H9 (cell line): ENCODE results near the gene STAU1. TPM values are rescaled to one million over a fixed set of nuclear protein-coding genes. Genes with fewer than 3 reads are reported as not detected.
A peak's percentile ranks its signal among the peaks of the same experiment; 100 is the strongest.

Experiments
- DNase-seq: peaks from one replicate; pipeline ENCODE4 v3.0.0-alpha.2; 2017
- H2AFZ ChIP-seq: one replicate; pipeline ENCODE4 v1.6.1; 2013; ENCODE audit warnings: mild to moderate bottlenecking, low read length, control low read depth, moderate library complexity
- H2AK5ac ChIP-seq: 2 replicates; pipeline ENCODE4 v1.6.1; 2013; ENCODE audit warnings: low read length, control low read depth, mixed read lengths; ENCODE audit not compliant: insufficient read length
- H2BK120ac ChIP-seq: one replicate; pipeline ENCODE4 v1.6.1; 2013; ENCODE audit warnings: low read depth, mild to moderate bottlenecking, low read length, control low read depth, inconsistent platforms; ENCODE audit not compliant: poor library complexity, severe bottlenecking
- H2BK12ac ChIP-seq: 2 replicates; pipeline ENCODE4 v1.6.1; 2013; ENCODE audit warnings: low read length, control low read depth, mixed read lengths, low read depth; ENCODE audit not compliant: insufficient read length
- H2BK15ac ChIP-seq: 2 replicates; pipeline ENCODE4 v1.6.1; 2013; ENCODE audit warnings: low read depth, low read length, control low read depth
- H2BK20ac ChIP-seq: one replicate; pipeline ENCODE4 v1.6.1; 2013; ENCODE audit warnings: low read depth, mild to moderate bottlenecking, low read length, control low read depth, inconsistent platforms; ENCODE audit not compliant: poor library complexity, severe bottlenecking
- H2BK5ac ChIP-seq: 2 replicates; pipeline ENCODE4 v1.6.1; 2013; ENCODE audit warnings: low read length, control low read depth, mixed read lengths; ENCODE audit not compliant: insufficient read length
- H3K14ac ChIP-seq: 2 replicates; pipeline ENCODE4 v1.6.1; 2013; ENCODE audit warnings: low read length, control low read depth; ENCODE audit not compliant: insufficient read depth
- H3K18ac ChIP-seq: 2 replicates; pipeline ENCODE4 v1.6.1; 2013; ENCODE audit warnings: low read depth, mild to moderate bottlenecking, mixed read lengths, low read length, control low read depth; ENCODE audit not compliant: insufficient read length
- H3K23ac ChIP-seq: 2 replicates; pipeline ENCODE4 v1.6.1; 2013; ENCODE audit warnings: low read length, control low read depth, mixed read lengths, low read depth; ENCODE audit not compliant: insufficient read length
- H3K23me2 ChIP-seq: 2 replicates; pipeline ENCODE4 v1.6.1; 2013; ENCODE audit warnings: low read depth, mild to moderate bottlenecking, mixed read lengths, low read length, control low read depth; ENCODE audit not compliant: insufficient read length, poor library complexity, severe bottlenecking
- H3K27ac ChIP-seq: 2 replicates; pipeline ENCODE4 v1.5.1; 2013; ENCODE audit warnings: low read length, control low read depth, mixed read lengths, low read depth; ENCODE audit not compliant: insufficient read length
- H3K27me3 ChIP-seq: 2 replicates; pipeline ENCODE4 v1.6.1; 2013; ENCODE audit warnings: low read length, control low read depth, inconsistent platforms; ENCODE audit not compliant: insufficient read depth
- H3K4ac ChIP-seq: 2 replicates; pipeline ENCODE4 v1.6.1; 2013; ENCODE audit warnings: low read depth, mild to moderate bottlenecking, control low read depth, inconsistent platforms, low read length, moderate library complexity
- H3K4me1 ChIP-seq: 2 replicates; pipeline ENCODE4 v1.6.1; 2013; ENCODE audit warnings: low read length, control low read depth, inconsistent platforms; ENCODE audit not compliant: insufficient read depth
- H3K4me2 ChIP-seq: 2 replicates; pipeline ENCODE4 v1.6.1; 2013; ENCODE audit warnings: low read length, control low read depth, mixed read lengths; ENCODE audit not compliant: insufficient read length, insufficient read depth
- H3K56ac ChIP-seq: 2 replicates; pipeline ENCODE4 v1.6.1; 2013; ENCODE audit warnings: low read depth, mild to moderate bottlenecking, mixed read lengths, low read length, control low read depth; ENCODE audit not compliant: insufficient read length
- H3K79me1 ChIP-seq: 2 replicates; pipeline ENCODE4 v1.6.1; 2013; ENCODE audit warnings: low read depth, mild to moderate bottlenecking, moderate library complexity, low read length, control low read depth, inconsistent platforms; ENCODE audit not compliant: insufficient read depth, poor library complexity, severe bottlenecking
- H3K79me2 ChIP-seq: 2 replicates; pipeline ENCODE4 v1.6.1; 2013; ENCODE audit warnings: low read length, control low read depth, inconsistent platforms; ENCODE audit not compliant: insufficient read depth
- H3K9ac ChIP-seq: 2 replicates; pipeline ENCODE4 v1.6.1; 2013; ENCODE audit warnings: low read length, control low read depth, mixed read lengths; ENCODE audit not compliant: insufficient read length; ENCODE audit errors: extremely low read depth
- H3K9me3 ChIP-seq: one replicate; pipeline ENCODE4 v1.6.1; 2013; ENCODE audit warnings: low read depth, low read length, inconsistent platforms; ENCODE audit not compliant: control insufficient read depth
- H3T11ph ChIP-seq: one replicate; pipeline ENCODE4 v1.6.1; 2013; ENCODE audit warnings: mild to moderate bottlenecking, low read length, control low read depth, inconsistent platforms
- H4K20me1 ChIP-seq: one replicate; pipeline ENCODE4 v1.6.1; 2013; ENCODE audit not compliant: control insufficient read depth, insufficient read length, insufficient read depth
- H4K5ac ChIP-seq: 2 replicates; pipeline ENCODE4 v1.6.1; 2013; ENCODE audit warnings: low read depth, mild to moderate bottlenecking, mixed read lengths, low read length, control low read depth; ENCODE audit not compliant: insufficient read length
- H4K8ac ChIP-seq: replicated peaks from 2 replicates; pipeline ENCODE4 v1.6.1; 2013; ENCODE audit warnings: low read length, control low read depth, mixed read lengths, low read depth; ENCODE audit not compliant: insufficient read length
- H4K91ac ChIP-seq: 2 replicates; pipeline ENCODE4 v1.6.1; 2013; ENCODE audit warnings: low read depth, mild to moderate bottlenecking, moderate library complexity, mixed read lengths, low read length, control low read depth; ENCODE audit not compliant: insufficient read length
- H3K27ac Mint-ChIP-seq, 3 experiments: 2 replicates in 2 of 3; 3 replicates in 1 of 3; pipeline ENCODE4 v1.8.0; 2020 to 2021; ENCODE audit warnings: mixed read lengths in 3 of 3, mild to moderate bottlenecking in 1 of 3, moderate library complexity in 1 of 3
- H3K27me3 Mint-ChIP-seq: 2 replicates; pipeline ENCODE4 v1.8.0; 2021; ENCODE audit warnings: low read depth, mild to moderate bottlenecking, moderate library complexity, mixed read lengths
- H3K36me3 Mint-ChIP-seq, 3 experiments: 2 replicates in 2 of 3; 3 replicates in 1 of 3; pipeline ENCODE4 v1.8.0; 2020 to 2021; ENCODE audit warnings: low read depth in 3 of 3, mixed read lengths in 3 of 3; ENCODE audit not compliant: insufficient read depth in 1 of 3
- H3K4me1 Mint-ChIP-seq, 2 experiments: 2 replicates each; pipeline ENCODE4 v1.8.0; 2020; ENCODE audit warnings: mixed read lengths in 2 of 2
- H3K4me3 Mint-ChIP-seq, 2 experiments: 2 replicates in 1 of 2; 3 replicates in 1 of 2; pipeline ENCODE4 v1.8.0; 2020 to 2021; ENCODE audit warnings: mild to moderate bottlenecking in 2 of 2, mixed read lengths in 2 of 2, moderate library complexity in 1 of 2
- H3K9me3 Mint-ChIP-seq, 2 experiments: 2 replicates in 1 of 2; 3 replicates in 1 of 2; pipeline ENCODE4 v1.8.0; 2020; ENCODE audit warnings: mild to moderate bottlenecking in 2 of 2, mixed read lengths in 2 of 2, moderate library complexity in 1 of 2
- CTCF ChIP-seq: fragments of 200-600 bp; sonication (generic); conservative IDR thresholded peaks from 3 replicates; pipeline ENCODE4 v1.8.0; 2021; ENCODE audit warnings: antibody characterized with exemption, mild to moderate bottlenecking
- WGBS: extraction: QIAGEN DNeasy Blood & Tissue Kit; methylation state at CpG from one replicate; pipeline ENCODE4 v1.1.7; 2013; ENCODE audit warnings: missing lambda C conversion rate, low lambda C conversion rate, mixed read lengths; ENCODE audit not compliant: insufficient read length; ENCODE audit errors: extremely low coverage; 5-methylcytosine and 5-hydroxymethylcytosine counted together
- total RNA-seq: library from RNA; stranded (reverse); gene quantifications from 2 replicates; pipeline ENCODE4 v1.2.1, GENCODE V29; 2021

STAU1 gene
- total RNA-seq, 1 experiment from 2014 or later: 106 TPM

GRCh38 chr20:49097159-49097558 is 91.0 kb downstream of the STAU1 start:
- no peaks in the 10 kb centered on the region for H3K4me1 Mint-ChIP-seq
- no peak overlapping the region for H3K4me2 ChIP-seq
- no peak overlapping the region for H3K9ac ChIP-seq
- no peak overlapping the region for H3K4ac ChIP-seq
- no peaks in the 10 kb centered on the region for H3K4me1 ChIP-seq
- H2BK20ac ChIP-seq: no peak overlapping the region
- no peak overlapping the region for H2BK15ac ChIP-seq
- H3K23ac ChIP-seq: no peak overlapping the region
- no peaks in the 10 kb centered on the region; the same call in 1 of the 2 replicates for H3K27me3 Mint-ChIP-seq
- H3K27ac Mint-ChIP-seq: peak overlapping the region in 2 of 3 experiments; percentile 20 to 62; a peak in 3 of 7 replicates
- H3K56ac ChIP-seq: no peak overlapping the region
- DNase-seq: no peak
- H2BK12ac ChIP-seq: no peak overlapping the region
- no peak overlapping the region for H4K5ac ChIP-seq
- no peaks in the 10 kb centered on the region for H3K27me3 ChIP-seq
- no peaks in the 10 kb centered on the region for H4K20me1 ChIP-seq
- no peak for TF ChIP-seq CTCF
- no peaks in the 10 kb centered on the region; the same call in 1 of the 2 replicates for H3K79me2 ChIP-seq
- H3K79me1 ChIP-seq: peaks cover 3% of the 10 kb centered on the region
- no peaks in the 10 kb centered on the region for H3K9me3 ChIP-seq
- peaks cover 59 to 88% (median 87%) of the 10 kb centered on the region in 3 experiments; a peak in 6 of 7 replicates for H3K36me3 Mint-ChIP-seq
- no peak overlapping the region for H2BK120ac ChIP-seq
- no peak overlapping the region for H3K18ac ChIP-seq
- H3K4me3 Mint-ChIP-seq: no peak overlapping the region
- H3T11ph ChIP-seq: no peak overlapping the region
- no peak overlapping the region for H2BK5ac ChIP-seq
- no peak overlapping the region for H4K8ac ChIP-seq
- no peaks in the 10 kb centered on the region for H3K9me3 Mint-ChIP-seq
- no CpG with 5 or more reads among the region's 7 CpGs for WGBS
- H4K91ac ChIP-seq: no peak overlapping the region
- H3K14ac ChIP-seq: no peak overlapping the region
- H2AK5ac ChIP-seq: no peak overlapping the region
- no peak overlapping the region for H3K27ac ChIP-seq
- no peak overlapping the region for H2AFZ ChIP-seq
- H3K23me2 ChIP-seq: no peaks in the 10 kb centered on the region
